ENCODE data around the gene PACRG. TPM values are rescaled to one million over a fixed set of nuclear protein-coding genes. Genes with fewer than 3 reads are reported as not detected.

PACRG gene
- total RNA-seq, 1 experiment from 2014 or later, result not detected

DNA sequence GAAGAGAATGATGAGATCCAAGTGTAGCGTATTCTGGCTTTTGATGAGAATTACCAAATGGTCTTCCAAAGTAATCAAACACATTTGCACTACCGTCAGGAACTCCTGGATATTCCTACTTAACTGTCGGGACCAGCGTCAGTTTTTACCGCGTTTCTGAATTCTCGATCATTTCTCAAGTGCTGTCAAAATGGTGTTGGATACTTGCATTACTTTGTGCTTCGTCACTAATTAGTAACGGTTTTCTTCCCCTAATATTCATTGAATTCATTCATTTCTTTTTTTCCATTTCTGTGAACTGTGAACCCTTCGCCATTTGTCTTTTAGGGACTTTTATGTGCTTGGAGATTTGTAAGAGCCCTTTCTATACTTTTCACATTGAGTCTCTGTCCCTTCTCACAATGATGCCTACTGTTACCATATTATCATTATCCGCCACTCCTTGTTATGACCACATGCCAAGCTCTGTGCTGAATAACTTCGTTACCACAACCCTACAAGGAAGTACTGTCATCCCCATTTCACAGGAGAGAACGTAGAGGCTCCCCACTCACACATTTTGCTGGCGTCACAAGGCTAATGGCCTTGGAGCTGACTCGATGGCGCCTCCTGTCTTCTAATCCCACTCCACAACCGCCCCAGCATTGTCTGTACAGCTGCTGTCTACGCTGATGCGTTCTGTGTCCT is 612.6 kb downstream of the PACRG start:
- no peak overlapping the region for H3K27ac ChIP-seq
- no peak for DNase-seq
- no peaks in the 10 kb centered on the region for H3K36me3 ChIP-seq
- peaks cover 50% of the 10 kb centered on the region for H3K4me1 ChIP-seq
- no peak overlapping the region for H3K4me3 ChIP-seq
- H3K27me3 ChIP-seq, result no peaks in the 10 kb centered on the region
- H3K9me3 ChIP-seq (replicated peaks), result no peaks in the 10 kb centered on the region

DNA sequence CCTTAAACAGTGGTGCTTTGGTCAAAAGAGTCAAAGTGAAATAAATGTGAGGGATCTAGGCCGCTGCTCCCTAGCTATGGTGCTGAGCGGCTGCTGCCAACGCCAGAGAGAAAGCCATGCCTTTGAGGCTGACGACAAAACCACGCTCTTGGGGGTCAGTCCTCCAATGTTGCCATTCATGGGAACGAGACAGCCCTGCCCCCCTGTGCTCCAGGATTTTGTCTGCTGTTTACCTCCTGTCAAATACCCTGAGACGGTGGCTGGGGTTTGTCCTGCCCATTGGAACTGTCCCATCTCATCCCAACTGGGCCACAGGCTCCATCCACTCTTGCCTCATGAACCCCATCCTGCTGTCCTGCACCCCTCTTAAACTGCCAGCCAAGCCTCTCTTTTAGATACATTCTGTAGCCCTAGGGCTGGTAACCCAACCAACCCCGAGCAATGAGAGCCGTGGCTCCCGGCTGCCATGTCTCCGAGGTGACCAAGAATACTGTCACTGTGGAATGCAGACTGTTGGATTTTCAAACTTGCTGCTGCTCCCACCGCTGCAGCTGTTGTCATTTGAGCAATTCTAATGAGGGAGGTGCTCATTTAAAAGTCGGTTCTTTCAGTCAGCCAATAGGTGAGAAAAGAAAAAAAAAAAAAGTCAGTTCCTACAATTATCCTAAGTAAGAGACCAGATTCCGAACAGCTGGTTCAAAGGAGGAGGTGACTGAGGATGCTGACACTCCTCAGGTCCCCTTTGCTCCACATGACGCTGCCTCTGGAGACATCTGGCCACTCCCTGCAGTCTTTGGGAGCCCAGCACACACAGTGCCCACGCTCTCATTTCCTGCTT is 613.7 kb downstream of the PACRG start:
- peak overlapping the region; percentile 21 for H3K27ac ChIP-seq
- no peaks in the 10 kb centered on the region for H3K36me3 ChIP-seq
- H3K9me3 ChIP-seq (replicated peaks), result no peaks in the 10 kb centered on the region
- peaks cover 52% of the 10 kb centered on the region for H3K4me1 ChIP-seq
- peak overlapping the region; percentile 23 for H3K4me3 ChIP-seq
- H3K27me3 ChIP-seq, result no peaks in the 10 kb centered on the region
- DNase-seq, result peak; percentile 72 to 83

DNA sequence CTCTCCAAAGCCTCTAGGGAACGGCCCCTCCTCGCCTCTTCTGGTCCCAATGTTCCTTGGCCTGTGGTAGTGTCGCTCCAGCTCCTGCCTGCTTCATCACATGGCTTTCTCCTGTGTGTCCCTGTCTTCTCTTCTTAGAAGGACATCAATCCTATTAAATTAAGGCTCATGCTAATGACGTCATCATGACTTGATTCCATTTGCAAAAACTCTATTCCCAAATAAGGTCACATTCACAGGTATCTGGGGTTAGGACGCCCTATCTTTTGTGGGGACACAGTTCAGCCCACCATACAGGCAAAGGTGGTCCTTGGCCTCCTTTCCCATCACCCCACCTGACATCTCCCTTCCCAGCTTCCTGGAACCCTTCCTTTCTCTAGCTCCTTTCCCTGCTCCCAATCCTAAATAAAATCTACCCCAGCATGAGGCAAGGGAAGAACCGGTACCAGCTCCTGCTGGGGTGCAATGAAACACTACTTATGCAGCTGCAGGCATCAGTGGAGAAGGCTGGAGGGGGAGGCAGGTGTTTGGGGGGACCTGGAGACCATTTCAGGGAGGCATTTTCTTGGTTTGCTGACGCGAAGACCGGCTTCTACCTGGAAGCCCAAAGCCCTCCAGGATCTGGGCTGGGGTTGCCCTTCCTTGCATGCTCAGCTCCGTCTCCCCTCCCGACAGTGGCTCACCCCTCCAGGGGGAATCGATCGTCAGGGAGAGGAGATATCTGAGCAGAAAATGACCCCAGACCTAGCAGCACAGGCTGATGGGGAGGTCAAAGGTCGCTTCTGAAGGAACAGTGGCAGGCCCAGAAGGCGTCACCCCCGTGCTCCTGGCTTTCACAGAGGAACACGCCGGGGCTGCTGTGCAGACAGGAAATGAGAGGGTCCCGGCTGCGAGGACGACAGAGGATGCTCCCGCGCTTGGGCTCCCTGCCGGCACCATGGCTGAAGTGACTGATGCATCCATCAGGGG is 615.1 kb downstream of the PACRG start:
- Histone ChIP-seq H3K9me3 (replicated peaks) (no peaks in the 10 kb centered on the region), H3K4me3 (no peak overlapping the region), H3K27me3 (no peaks in the 10 kb centered on the region), H3K27ac (no peak overlapping the region), H3K4me1 (peaks cover 65% of the 10 kb centered on the region), H3K36me3 (no peaks in the 10 kb centered on the region)
- no peak for DNase-seq

DNA sequence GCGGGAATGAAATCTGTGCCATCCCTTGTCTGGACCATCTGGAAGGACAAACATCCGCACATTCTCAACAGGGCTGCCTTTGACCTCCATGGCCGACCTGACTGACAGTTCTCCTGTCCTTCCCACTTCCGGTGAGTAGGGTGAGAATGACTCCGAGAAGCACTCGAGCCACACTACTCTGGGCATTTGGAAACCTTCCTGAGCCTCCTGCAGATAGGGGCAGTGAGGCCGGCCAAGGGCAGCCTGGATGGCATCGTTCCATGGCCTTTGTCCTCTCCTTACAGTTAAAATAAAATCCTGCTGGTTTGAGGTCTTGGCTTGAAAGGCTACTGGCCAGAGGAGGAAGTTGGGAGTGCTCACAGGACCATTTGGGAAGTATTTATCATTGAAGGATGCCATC is 615.8 kb downstream of the PACRG start:
- Histone ChIP-seq H3K27me3 (no peaks in the 10 kb centered on the region), H3K4me3 (no peak overlapping the region), H3K4me1 (peaks cover 58% of the 10 kb centered on the region), H3K36me3 (no peaks in the 10 kb centered on the region), H3K9me3 (replicated peaks) (no peaks in the 10 kb centered on the region), H3K27ac (no peak overlapping the region)
- DNase-seq, result no peak

DNA sequence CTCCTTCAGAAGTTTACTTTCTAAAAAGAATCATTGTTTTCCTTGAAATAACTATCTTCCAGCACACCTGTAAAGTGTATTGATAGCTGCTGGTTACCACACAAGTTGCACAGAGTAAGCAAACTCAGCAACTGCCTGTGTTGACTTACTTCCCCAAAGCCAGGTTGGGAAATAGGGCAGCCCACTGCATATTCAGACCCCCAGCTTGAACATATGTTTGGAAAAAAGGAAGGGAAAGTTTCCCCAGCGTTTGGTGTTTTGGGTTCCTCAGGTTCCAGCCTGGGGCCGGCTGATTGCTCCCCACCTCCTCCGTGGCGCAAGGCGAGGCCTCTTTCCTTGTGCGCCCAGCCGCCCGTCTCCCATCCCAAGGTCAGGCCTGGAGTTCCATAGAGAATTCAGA is 616.6 kb downstream of the PACRG start:
- no peak overlapping the region for H3K4me3 ChIP-seq
- no peaks in the 10 kb centered on the region for H3K27me3 ChIP-seq
- no peak for DNase-seq
- H3K4me1 ChIP-seq, result peaks cover 52% of the 10 kb centered on the region
- no peaks in the 10 kb centered on the region for H3K36me3 ChIP-seq
- H3K27ac ChIP-seq, result no peak overlapping the region
- H3K9me3 ChIP-seq (replicated peaks), result no peaks in the 10 kb centered on the region

DNA sequence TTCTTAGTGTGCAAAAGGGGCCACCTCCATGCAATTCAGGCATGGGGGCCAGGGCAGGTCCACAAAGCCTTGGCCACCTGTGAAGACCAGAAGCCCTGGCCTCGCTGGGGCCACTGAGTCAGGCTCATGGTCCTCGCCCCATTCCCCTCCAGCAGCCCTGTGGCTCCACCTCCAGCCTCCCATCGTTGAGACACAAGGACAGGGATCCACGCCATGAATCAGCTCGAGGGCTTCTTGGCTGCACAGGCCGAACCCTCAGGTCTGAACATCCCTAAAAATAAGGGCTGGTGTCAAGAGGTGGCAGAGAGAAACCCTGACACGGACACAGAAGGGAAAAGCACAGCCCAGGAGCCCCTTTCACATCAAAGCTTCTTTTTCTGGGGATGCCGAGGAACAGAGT is 618.2 kb downstream of the PACRG start:
- Histone ChIP-seq H3K4me1 (peaks cover 37% of the 10 kb centered on the region), H3K4me3 (no peak overlapping the region), H3K27me3 (no peaks in the 10 kb centered on the region), H3K9me3 (replicated peaks) (no peaks in the 10 kb centered on the region), H3K27ac (no peak overlapping the region; the same call in 1 of the 2 replicates), H3K36me3 (no peaks in the 10 kb centered on the region)
- no peak for DNase-seq

DNA sequence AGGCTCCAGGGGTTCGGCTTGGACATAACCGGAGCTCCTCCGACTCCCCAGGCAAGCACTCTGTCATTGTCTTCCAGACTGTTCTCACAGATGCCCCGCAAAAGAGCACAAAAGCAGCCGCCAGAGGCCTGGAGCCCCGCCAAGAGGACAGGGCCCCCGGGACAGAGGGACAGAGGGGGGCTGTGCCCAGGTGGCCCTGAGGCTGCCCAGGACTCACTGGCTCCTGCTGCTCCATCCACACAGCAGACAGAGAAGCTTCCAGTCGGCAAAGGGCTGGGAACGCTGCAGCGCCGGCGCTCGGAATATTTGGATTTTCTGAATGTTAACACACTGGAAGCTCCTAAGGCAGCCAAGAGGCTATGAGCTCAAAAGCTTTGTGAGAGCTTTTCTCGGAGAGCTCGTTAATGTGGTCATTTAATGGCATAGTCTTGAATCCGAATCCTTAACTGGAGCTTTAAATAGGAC is 618.8 kb downstream of the PACRG start:
- Histone ChIP-seq H3K9me3 (replicated peaks) (no peaks in the 10 kb centered on the region), H3K4me3 (peak overlapping the region; percentile 30), H3K27me3 (no peaks in the 10 kb centered on the region), H3K27ac (peak overlapping the region; percentile 5; the same call in 1 of the 2 replicates), H3K4me1 (peaks cover 31% of the 10 kb centered on the region), H3K36me3 (no peaks in the 10 kb centered on the region)
- DNase-seq, result peak in 1 of 2 experiments; percentile 56

DNA sequence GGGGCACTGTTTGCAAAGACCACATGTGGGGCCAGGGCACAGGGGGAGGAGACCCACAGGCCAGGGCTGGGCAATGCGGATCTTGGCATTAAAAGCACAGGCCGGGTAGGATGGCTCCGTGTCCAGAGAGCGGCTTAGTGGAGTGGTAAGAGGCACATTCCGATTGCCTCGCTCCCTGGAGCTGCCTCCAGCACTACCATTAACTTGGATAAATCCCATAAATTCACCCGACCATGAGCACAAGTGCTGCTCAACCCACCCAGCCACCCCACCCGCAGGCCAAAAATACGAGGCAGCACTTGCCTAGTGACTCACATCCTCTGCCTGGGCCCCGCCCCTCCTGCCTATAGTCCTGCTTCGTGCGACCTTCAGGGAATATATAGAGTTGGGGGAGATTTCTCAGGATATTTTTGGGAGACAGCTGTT is 619.3 kb downstream of the PACRG start:
- no peaks in the 10 kb centered on the region for H3K9me3 ChIP-seq (replicated peaks)
- DNase-seq, result peak; percentile 71 to 80
- peak overlapping the region; percentile 5; the same call in 1 of the 2 replicates for H3K27ac ChIP-seq

DNA sequence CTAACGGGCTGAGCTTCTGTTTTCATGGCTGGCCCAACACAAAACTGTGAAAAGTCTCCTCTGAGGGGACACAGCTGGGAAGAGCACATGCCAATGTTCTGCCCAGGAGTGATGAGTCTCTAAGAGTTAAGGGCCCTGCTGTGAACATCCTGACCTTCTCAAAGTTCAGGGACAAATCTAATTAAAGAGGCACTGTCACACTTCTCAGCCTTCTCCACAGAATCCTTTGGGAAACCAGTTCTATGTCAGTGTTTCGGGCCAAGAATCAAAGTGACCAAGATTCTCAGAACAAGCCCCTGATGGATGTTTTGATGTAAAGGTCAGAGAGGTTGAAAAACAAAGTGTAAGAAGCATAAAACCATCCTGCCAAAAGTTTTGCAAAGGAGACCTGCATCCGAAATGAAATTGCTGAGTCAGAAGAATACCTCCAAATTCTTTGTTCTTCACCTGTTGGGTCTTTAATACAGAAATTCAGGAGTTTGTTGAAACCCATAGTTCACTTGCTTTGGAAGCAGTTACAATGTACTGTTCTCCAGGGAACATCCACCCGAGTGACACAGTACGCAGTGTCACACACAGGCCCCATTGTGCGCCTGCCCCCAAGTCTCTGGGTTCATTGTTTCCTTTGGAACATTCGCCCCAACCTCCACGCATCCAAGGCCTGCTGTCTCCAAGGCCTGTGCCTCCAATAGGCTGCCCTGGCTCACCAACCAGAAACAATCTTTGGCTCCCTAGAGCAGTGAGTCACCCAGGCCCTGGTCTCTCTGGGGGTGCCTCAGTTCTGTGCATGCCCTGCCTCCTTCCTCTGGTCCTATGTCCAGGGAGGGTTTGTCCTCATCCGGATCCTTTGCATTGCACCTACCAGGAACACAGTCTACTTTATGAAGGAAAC is 621.3 kb downstream of the PACRG start:
- Histone ChIP-seq H3K27ac (no peak overlapping the region), H3K27me3 (no peaks in the 10 kb centered on the region), H3K4me1 (peaks cover 22% of the 10 kb centered on the region), H3K9me3 (replicated peaks) (no peaks in the 10 kb centered on the region), H3K36me3 (no peaks in the 10 kb centered on the region), H3K4me3 (no peak overlapping the region)
- no peak for DNase-seq

More for the DNA sequence above, 619.3 kb downstream of the PACRG start:
- peaks cover 26% of the 10 kb centered on the region for H3K4me1 ChIP-seq
- no peaks in the 10 kb centered on the region for H3K36me3 ChIP-seq
- H3K4me3 ChIP-seq, result peak overlapping the region; percentile 30
- H3K27me3 ChIP-seq, result no peaks in the 10 kb centered on the region

DNA sequence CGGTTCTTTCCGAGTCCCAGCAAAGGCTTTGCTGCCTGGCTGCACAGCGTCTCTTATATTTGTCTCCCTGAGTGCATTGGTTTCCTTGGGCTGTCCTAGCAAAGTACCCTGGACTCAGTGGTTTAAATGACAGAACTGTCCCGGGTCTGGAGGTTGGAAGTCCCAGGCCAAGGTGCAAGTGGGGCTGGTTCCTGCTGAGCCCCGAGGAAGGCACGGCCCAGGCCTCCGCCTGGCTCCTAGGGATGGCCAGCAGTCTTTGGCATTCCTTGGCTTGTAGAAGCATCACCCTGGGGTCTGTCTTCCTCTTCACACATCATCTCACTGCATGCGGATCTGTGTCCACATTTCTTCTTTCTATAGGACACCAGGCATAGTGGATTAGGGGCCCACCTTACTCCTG is 621.9 kb downstream of the PACRG start:
- H3K4me3 ChIP-seq, result no peak overlapping the region
- no peaks in the 10 kb centered on the region for H3K27me3 ChIP-seq
- H3K27ac ChIP-seq, result no peak overlapping the region
- H3K9me3 ChIP-seq (replicated peaks), result no peaks in the 10 kb centered on the region
- DNase-seq, result no peak
- H3K4me1 ChIP-seq, result peaks cover 28% of the 10 kb centered on the region
- H3K36me3 ChIP-seq, result no peaks in the 10 kb centered on the region

DNA sequence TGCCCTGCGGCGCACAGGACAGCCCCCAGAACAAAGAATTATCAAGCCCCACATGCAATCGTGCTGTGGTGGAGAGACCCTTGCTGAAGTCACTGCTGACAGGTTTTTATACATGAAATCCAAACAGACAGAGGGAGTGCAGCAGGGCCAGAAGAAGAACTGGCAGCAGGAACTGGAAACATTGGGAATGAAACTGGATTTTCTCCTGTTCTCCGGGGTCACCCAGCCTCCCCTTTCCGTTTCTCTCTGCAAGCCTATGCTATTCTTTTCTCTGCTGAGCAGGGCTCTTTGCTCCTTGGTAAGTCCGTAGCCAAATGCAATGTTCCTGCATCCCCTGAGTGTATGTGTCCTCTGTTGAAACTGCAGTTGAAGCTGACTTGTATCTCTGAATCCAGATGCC is 623.2 kb downstream of the PACRG start:
- no peak overlapping the region for H3K27ac ChIP-seq
- no peaks in the 10 kb centered on the region for H3K9me3 ChIP-seq (replicated peaks)
- no peaks in the 10 kb centered on the region for H3K27me3 ChIP-seq
- H3K4me3 ChIP-seq, result no peak overlapping the region
- DNase-seq, result no peak
- peaks cover 36% of the 10 kb centered on the region for H3K4me1 ChIP-seq
- no peaks in the 10 kb centered on the region for H3K36me3 ChIP-seq

DNA sequence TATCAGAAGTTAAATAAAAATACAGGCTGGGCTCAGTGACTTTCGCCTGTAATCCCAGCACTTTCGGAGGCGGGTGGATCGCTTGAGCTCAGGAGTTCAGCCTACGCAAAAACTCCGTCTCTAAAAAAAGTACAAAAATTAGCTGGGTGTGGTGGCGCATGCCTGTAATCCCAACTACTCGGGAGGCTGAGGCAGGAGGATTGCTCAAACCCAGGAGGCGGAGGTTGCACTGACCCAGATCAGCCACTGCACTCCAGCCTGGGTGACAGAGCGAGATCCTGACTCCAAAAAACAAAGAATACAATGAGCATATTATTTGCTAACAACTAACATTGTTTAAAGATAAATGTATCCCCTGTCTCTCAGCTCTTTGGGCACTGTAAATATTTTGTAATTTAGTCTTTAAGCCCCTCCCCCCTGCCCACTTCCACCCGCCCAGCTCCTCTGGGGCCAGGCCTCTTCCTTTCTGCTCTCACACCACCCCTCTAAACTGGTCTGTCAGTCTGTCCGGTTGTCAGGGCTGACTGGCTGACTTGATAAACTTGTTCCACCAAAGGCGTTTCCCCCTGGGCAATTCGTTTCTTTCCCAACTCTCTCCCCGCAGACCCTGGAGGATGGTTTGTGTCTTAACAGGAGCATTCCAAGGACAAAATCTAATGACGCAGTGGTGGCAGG is 624.4 kb downstream of the PACRG start:
- Histone ChIP-seq H3K27me3 (no peaks in the 10 kb centered on the region), H3K36me3 (no peaks in the 10 kb centered on the region), H3K4me3 (no peak overlapping the region), H3K9me3 (replicated peaks) (no peaks in the 10 kb centered on the region), H3K27ac (no peak overlapping the region), H3K4me1 (peaks cover 27% of the 10 kb centered on the region)
- no peak for DNase-seq

DNA sequence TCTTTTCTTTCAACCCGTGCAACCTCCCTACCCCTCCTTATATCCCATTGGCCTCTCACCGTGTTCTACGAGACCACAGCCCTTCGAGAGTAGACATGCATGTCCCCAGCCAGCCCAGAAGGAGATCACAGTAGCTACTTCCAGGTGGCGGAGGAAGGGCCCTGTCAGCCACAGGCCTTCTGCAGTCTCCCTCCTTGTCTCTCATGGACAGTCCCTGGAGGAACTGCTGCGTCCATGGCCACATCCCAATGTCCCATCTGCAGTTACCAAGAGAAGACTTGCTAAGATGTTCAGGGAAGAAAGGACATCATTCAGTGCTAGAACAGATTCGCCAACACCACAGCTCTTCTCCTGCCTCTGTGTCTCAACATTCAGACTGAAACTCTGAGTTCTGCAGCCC is 625.2 kb downstream of the PACRG start:
- Histone ChIP-seq H3K36me3 (no peaks in the 10 kb centered on the region), H3K9me3 (replicated peaks) (no peaks in the 10 kb centered on the region), H3K4me3 (no peak overlapping the region), H3K27ac (no peak overlapping the region), H3K4me1 (peaks cover 21% of the 10 kb centered on the region), H3K27me3 (no peaks in the 10 kb centered on the region)
- DNase-seq, result no peak
